Stimulated activated CD8-positive, alpha-beta memory T cell treated with anti-CD3 and anti-CD28 coated beads, Interleukin-4, amount 100 ng/mL, for 48 hours (primary cell): ENCODE measurements around the gene ANGPTL5.
A peak's percentile ranks its signal among the peaks of the same experiment; 100 is the strongest.
"Not testable (repeated sequence)": the region's sequence is repeated elsewhere in the genome, so short reads cannot be mapped to it uniquely, and the experiment has no call there.

ENCODE experiments used
- DNase-seq: peaks from one replicate; pipeline ENCODE4 v3.0.0-alpha.2; 2020

The ANGPTL5 gene

DNA sequence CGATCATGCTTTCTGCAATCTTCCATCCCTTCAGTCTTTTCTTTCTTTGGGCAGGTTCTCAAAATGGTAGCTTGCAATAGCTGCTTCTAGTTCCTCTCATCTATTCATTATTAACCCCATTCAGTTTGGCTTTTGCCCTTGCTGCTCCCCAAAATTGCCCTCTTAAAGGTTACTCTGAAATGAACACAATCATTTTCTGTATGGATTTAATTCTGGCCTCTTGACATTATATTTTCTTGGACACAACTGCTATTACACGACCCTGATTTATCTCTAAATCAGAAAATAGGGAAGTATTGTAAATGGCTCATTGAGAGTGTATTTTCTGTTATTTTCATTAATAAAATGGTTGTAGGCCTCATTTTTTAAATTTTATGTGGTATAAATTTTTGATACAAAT is at the start of gene ANGPTL5:
ANGPTL5 (minus strand) TSS at position 101 of the 400 bp plus-strand sequence. CDS start 8,613 bp downstream, outside the sequence.
- no peak for DNase-seq

DNA sequence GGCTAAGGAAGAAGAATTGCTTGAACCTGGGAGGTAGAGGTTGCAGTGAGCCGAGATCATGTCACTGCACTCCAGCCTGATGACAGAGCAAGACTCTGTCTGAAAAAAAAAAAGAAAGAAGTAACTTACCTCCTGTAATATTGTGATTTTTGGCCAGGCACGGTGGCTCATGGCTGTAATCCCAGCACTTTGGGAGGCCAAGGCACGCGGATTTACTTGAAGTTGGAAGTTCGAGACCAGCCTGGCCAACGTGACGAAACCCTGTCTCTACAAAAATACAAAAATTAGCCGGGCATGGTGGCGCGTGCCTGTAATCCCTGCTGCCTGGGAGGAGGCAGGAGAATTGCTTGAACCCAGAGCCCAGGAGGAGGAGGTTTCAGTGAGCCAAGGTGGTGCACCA is 47.9 kb upstream of the ANGPTL5 start:
- DNase-seq: not testable (repeated sequence)

DNA sequence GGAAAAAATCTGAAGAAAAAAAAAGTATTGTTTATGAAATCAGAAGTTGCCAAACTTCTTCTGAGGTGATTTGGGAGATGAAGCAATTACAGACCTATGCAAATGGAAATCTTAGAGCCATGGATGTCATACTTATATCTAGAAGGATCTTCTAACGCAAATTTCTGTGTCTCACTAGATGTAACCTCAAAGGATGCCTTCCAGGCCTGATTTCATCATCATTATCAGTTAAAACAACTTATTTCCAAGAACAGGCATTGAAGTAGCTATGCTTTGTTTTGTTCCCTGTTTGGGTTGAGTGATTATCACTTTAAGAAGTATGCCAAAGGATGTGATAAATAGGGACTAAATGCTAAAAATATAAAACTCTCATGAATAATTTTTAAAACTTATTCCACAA is 43.9 kb upstream of the ANGPTL5 start:
- DNase-seq: no peak

DNA sequence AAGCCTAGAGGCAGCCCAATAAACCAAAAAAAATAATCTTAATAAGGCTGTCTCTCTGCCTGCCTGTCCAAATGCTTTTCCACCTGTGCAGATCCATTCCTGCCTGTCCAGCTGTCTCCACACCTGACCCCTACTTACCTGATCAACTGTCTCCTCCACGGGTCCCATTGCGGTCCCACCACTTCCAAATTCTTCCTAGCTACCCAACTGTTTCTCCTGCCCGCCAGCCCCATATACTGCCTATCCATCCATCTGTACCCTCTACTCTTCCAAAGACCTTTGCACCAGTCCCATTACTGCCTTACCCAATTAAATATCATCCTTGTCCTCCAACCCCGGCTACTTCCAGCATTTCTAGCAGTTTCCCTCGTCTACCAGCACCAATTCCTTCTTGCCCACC is 39.4 kb upstream of the ANGPTL5 start:
- no peak for DNase-seq

DNA sequence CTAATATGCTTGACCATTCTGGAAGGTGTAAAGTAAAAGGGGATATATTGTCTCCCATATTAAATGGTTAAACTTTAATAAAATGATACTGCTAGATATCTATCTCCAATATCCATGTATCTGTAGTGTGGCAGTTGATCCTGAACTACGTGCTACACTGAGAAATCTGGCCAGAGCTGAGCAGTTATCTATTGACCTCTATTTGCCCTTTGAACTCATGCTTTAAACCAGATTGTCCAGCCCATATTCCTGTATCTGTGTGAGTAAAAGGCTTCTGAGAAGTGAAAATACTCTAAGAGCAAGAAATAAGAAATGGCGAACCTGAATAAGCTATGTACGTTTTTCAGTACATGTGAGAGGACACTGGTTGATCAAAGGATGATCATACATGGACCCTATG is 39.0 kb upstream of the ANGPTL5 start:
- DNase-seq: no peak

DNA sequence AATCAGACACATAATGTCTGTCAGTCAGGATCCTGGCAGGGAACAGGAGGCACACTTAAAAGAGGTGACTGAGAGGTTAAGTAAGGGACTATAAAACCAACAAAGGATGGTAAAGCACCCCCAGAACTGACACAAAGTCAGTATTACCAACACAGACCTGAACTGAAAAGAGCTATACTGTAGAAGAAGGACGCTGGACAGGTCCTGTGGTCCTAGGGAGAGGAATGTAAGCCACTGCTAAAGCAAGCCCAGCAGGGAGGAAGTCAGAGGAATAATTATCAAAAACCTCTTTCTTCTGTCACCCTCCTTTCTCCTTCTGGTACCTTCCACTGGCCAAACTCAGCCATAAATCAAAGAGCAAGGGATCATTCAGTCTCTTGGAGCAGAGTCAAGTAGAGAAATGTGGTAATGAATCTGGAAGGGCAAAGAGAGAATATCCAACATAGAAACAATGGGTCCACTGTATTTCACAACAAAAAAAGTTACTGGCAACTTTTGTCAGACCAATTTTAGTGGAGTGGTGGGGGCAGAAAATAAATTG is 33.4 kb upstream of the ANGPTL5 start:
- DNase-seq: no peak

DNA sequence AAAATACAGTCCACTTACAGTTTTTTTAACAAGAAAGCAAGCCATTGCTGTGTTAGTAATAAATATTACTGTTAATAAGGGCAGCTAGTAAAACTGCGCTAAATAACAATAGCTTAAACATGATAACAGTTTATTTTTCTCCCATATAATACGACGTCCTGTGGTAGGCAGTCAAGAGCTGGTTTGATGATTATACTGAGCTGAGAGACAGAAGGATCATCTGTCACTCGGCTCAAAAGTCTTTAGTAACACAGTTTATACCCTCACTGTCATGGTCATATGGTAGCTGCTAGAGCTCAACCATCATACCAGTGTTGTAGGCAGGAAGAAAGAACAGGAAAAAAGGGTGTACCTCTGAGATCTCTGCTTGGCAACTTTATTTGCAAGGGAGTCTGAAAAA is 29.1 kb upstream of the ANGPTL5 start:
- no peak for DNase-seq

DNA sequence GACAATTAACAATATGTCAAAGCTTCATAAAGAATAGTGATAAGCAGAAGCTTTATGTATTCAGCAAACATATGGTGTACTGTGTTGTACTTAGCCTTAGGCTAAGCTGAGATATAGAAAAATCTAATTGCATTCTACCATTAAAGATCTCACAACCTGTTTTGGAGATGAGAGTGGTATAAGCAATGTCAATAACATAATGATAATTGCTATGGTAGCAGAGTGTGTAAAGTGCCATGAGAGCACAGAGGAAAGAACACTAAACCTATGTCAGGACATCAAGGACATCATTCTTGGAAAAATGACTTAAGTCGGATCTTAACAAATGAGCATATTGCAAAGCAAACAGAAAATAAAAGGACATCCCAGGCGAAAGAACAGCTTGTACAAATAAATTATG is 28.6 kb upstream of the ANGPTL5 start:
- DNase-seq: no peak

DNA sequence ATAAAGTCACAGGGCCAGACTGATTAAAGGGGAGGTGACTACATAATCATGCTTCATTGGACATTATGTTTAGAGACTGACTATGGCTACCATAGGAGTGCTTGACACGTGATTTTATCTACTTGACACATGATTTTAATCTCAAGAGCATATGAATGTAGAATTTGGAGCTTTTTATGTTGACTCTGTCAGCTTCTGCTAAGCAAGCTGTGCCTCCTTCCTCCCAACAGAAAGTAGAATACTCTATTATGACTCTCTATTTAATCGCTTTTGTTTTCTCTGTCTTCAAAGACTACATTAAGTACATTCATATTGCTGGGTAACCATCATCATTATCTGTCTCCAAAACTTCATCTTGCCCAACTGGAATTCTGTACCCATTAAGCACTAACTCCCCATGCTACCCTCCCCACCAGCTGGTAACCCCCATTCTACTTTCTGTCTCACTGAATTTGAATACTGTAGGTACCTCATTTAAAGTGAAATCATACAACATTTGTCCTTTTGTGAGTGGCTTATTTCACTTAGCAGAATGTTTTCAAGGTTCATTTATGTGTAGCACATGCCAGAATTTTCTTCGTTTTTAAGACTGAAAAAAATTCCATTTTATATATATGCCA is 24.7 kb upstream of the ANGPTL5 start:
- no peak for DNase-seq

DNA sequence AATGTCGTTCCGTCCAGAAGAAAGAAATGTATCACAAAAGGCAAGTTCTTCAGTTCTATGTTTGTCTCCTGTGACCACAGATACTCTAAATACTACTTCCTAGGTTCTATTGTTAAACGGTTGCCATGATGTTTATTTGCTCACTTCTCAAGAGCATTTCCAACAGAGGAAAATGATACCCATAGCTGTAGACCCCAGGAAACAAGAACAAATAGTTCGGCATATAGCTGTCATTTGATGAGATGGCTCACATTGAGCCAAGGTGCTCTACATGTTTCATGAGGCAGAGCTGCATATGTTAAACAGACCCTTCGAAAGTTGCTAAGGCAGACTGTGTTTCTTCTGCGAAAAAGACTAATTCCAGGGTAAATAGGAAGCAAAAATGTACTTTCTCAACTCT is 15.4 kb upstream of the ANGPTL5 start:
- DNase-seq: no peak

DNA sequence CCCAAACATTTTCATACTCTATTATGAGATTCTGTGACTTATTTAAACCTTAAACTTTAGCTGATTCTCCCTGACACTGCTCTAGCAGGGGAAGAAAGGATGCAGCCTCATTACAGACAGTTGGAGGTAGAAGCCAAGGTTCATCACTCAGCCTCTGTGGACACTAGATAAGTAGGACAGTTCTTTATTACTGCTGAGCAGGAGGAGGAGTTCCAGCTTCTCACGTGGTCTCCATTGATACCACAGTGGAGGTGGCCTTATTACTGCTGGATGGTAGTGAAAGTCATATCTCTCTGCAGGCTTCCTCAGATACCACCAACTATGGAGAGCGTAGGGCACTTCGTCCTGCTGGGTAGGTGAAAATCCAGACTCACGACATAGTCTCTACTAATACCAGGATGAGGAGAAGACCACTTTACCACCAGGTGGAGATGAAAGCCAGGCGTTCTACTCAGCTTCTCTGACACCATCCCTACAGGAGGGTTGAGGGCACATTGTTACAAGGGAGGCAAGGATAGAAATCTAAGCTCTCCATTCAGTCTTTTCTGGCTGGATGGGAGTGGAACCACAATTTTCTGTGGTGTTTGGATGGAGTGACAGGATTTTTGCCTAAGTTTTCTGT is 13.1 kb upstream of the ANGPTL5 start:
- DNase-seq: no peak

DNA sequence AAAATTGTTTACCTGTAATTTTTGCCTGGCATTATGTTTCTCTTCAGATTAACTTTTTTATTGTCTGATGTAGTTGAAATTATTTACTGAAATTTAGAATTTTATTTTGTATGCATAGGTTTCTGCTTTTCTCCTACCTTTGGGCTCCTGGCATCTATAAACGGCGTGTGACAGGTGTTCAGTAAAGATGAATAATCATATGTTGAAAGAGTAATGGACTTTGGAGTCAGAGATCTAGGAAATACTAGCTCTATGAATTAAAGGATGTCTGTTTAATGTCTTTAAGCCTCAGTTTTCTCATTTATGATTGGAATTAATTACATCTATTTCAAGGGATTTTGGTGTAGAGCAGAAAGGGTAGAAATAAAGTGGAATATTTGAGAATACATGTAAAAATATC is 7.2 kb upstream of the ANGPTL5 start:
- no peak for DNase-seq

DNA sequence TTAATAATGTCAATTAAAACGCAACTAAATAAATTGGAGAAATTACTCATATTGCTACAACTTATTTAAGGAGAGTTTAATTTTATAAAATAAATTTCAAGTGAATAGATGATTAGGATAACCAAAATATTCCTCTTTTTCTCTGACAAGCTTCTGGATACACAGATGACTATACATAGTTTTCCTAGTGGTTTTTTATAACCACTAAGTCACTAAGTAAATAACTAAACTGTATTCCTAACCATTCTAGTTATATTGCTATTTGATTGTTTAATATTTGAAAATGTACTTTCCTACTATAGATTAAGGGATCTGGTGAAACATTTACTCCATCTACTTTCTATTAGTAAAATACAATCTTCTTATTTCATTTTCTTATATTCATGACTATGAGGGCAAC is 4.7 kb upstream of the ANGPTL5 start:
- DNase-seq: no peak

DNA sequence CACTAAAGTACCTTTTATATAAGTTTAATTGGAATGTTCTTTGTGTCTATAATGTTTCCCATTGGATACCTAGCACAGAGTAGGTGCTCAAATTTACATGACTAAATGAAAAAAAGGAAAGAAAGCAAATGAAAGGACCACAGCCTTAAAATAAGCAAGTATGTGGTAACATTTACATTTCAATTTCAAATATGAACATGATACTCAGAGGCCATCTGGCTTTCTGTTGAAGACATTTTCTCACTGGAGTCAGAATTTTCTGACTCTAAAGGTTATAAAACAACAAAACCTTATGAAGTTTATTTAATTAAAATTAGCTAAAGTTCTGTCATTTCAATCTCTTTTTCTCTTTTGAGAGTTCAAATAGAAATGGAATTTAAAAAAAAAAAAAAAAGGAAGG is 904 bp upstream of the ANGPTL5 start:
- no peak for DNase-seq

DNA sequence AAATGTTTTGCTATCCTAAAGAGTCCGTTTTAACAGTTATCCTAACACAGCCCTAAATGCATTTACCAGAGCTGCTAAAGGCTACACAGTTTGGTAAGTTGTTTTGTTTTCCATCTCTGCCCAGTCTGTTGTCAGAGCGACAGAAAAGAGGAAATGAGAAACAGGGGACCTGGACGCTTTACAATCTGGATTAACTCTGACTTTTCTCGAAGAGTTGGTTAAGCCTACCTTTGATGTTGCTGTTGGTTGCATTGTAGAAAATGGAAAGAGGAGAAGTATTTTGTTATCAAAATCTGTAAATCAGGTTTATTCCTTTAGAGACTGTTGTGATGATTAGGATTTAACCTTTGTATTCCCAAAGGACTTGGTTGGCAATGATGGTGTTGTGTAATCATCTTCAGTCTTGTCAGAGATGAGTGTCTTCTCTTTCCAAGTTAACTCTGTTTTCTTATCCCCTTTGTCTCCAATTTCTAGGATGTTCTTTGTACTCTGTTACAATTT is 481 bp downstream of the ANGPTL5 start:
- DNase-seq: no peak

DNA sequence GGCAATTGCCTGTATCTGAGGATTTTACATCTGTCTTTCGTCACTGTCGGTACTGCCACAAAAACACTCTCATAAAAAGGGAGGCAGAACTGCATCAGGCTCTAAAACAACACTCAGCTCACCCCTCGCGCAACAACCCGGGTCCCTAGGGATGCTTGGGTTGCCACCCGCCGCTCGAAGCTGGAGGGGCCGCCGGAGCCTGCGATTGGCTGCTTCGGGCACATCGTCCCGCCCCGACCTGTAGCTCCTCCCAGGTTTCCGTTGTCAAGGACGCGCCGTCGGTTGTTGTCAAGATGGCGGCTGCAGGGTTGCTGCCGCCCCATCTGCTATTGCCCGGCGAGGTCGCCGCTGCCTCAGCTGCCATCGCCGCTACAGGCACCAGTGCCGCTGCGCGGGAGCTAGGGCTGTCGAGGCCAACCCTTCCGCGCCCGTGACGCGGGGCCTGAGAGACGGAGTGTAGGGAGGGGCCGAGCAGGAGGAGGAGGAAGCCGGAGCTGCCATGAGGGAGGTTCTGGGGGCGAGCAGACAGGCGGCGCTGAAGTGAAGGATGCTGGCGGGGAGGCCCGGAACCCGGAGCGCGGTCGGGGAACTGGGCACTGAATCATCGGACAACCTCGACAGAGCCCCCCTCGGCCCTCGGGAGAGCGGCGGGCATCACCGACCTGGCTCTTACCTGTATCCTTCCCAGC is 1.4 kb downstream of the ANGPTL5 start, which contains the start of gene CEP126:
CEP126 (plus strand) TSS at position 273 of the 689 bp plus-strand sequence; CDS start at position 548, 275 bp downstream.
- DNase-seq: peak; percentile 96

DNA sequence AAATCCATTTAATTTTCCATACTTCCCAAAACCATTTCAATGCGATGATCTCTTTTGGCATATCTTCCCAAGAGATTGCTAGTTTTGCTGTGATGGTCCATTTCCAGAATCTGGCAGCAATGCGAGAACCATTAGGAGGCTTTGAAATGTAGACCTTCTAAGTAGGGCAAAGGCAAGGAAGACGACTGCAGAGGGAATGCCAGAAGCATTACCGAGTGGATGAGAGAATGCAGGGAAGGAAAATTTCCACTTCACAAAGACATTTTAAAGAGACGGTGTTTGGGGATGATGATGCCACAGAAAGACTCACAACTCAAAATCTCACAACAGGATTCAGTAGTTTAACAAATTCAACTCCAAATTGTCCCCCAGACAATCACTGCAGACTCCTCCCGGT is 2.0 kb downstream of the ANGPTL5 start:
- no peak for DNase-seq

DNA sequence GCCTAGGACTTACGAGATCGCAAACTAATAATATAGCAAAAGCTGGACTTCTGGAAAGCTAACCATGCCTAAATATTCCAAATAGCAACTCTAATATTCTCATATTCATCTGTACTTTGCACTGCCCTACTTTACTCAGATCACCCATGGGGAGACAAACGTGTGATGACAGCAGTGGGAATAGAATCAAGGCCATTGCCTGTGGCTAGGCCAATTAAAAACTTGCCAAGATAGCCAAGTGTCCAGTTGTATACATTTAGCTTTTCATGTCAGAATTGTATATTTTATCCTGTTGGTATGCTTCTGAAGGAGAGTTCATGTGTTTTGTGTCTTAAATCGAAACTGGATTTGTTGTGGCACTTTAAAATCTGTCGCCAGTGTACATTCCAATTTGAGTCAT is 2.7 kb downstream of the ANGPTL5 start:
- DNase-seq: no peak

DNA sequence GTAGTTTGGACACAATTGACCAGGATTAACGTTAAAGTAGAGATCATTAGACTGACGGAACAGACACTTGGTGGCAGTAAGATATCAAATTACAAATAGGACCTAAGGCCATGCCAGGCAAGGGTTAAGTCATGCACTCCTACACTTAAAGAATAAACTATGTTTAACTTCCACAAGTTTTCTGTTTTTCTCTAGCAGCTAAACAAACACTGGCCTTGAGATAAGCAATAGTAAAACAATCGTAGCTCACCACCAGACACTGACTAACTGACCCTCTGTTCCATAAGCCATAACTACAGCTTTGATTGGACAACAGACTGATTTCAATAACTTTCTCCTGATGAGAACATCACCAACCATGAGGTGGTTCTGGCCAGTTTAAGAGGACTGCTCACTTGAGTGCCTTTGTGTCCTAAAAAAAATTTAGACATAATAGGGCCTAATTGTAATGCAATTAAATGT is 3.5 kb downstream of the ANGPTL5 start:
- no peak for DNase-seq

DNA sequence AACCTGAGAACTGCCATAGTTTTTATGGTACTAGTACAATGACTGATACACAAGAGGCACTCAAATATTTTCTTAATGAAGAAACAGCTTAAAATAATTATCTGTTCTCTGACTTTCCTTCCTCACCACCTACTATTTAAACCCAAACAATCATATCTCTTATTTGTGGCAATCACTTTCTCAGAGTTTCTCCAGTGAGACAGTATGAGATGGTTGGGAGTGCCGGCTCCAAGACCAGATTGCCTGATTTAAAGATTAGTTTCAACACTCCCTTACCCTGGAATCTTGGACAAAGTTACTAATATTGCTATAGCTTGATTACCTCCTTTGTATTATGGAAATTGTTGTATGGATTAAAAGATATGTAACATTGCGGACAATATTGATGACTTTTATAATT is 7.2 kb downstream of the ANGPTL5 start:
- DNase-seq: no peak

DNA sequence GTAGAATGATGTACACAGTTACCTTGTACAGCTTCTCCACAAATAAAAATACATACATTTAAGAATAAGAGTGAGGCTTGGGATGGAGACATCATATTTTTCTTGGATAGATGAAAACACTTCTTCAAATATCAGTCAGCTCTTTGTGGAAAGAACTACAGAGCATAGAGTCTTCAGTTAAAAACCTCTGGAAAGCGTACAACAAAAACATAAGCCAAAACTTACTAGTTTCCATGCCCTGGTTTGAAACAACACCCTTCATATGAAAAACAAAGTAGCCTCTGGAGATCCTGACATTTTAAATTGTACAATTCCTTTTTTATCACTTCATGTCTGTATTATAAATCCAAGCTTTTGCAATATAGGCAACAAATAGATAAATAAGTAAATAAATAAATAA is 8.5 kb downstream of the ANGPTL5 start:
- DNase-seq: no peak

DNA sequence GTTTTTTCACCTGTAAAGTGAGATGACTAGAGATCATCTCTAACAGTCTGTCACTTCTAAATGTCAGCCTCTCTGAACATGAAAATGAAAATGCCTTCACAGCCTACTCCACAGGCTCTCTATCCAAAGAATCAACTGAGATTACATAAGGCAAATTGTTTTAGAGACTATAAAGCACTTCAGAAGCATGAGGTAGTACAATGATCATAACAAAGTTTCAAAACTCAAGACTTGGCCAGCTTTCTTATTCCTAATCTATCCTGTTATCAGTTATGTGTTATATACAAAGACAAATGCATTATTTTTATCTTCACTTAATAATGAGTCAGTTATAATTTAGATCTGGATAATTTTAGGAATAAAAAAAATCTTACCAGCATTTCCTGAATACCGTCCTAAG is 21.8 kb downstream of the ANGPTL5 start:
- no peak for DNase-seq

DNA sequence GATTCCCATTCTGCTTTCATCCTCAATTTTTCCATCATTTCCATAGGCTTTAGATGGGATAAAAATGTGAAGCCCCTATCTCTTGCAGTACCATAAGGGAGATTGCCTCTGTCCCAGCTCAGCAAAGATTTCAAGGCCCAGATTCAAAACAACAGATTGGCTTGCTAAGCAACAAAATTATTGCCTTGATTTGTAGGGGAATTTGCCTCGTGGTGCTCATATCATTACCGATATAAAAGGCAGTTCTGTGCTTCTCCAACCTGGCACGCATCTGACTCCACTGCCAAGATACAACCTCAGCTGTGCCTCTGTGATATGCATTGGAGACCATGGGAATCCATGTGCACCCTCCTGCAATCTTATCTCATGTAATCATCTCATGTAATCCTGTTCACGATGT is 26.6 kb downstream of the ANGPTL5 start:
- no peak for DNase-seq

DNA sequence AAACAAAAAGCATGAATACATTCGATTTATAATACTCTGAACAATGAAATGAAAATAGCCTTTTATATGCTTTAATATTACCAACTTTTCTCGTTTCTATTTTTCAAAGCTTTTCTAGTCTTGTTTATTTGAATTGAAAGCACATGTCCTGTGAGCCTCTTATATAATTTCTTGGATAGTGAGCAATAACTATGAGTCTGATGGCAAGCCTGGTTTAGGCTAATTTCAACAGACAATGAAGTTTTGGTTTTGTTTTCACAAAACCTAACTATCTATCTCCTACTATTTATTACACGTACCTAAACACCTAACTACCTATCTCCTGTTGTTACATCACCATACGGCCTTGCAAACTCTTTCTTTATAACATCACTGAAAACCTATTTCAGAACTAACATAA is 30.7 kb downstream of the ANGPTL5 start:
- no peak for DNase-seq
